ENCODE data around the gene GAL3ST3.

GAL3ST3 gene

GRCh38 chr11:66056501-66056900 lies 7.5 kb upstream of the GAL3ST3 start (continued):
- TF ChIP-seq PATZ1 (CRISPR knock-in tag; IDR thresholded peaks at IDR 0.05; ENCODE audit: borderline replicate concordance): no peak

GRCh38 chr11:66055021-66055420 lies 6.1 kb upstream of the GAL3ST3 start:
- no peak for ATAC-seq

GRCh38 chr11:66052664-66052982 lies 3.7 kb upstream of the GAL3ST3 start:
- ATAC-seq: no peak; the same call in 2 of the 3 replicates
- TF ChIP-seq, protein P1, sequence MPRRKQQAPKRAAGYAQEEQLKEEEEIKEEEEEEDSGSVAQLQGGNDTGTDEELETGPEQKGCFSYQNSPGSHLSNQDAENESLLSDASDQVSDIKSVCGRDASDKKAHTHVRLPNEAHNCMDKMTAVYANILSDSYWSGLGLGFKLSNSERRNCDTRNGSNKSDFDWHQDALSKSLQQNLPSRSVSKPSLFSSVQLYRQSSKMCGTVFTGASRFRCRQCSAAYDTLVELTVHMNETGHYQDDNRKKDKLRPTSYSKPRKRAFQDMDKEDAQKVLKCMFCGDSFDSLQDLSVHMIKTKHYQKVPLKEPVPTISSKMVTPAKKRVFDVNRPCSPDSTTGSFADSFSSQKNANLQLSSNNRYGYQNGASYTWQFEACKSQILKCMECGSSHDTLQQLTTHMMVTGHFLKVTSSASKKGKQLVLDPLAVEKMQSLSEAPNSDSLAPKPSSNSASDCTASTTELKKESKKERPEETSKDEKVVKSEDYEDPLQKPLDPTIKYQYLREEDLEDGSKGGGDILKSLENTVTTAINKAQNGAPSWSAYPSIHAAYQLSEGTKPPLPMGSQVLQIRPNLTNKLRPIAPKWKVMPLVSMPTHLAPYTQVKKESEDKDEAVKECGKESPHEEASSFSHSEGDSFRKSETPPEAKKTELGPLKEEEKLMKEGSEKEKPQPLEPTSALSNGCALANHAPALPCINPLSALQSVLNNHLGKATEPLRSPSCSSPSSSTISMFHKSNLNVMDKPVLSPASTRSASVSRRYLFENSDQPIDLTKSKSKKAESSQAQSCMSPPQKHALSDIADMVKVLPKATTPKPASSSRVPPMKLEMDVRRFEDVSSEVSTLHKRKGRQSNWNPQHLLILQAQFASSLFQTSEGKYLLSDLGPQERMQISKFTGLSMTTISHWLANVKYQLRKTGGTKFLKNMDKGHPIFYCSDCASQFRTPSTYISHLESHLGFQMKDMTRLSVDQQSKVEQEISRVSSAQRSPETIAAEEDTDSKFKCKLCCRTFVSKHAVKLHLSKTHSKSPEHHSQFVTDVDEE (CRISPR knock-in tag; IDR thresholded peaks at IDR 0.05): no peak
- TF ChIP-seq ZNF70 (CRISPR knock-in tag; IDR thresholded peaks at IDR 0.05) (no peak), RARB (CRISPR knock-in tag; IDR thresholded peaks at IDR 0.05) (no peak), OSR1 (CRISPR knock-in tag; IDR thresholded peaks at IDR 0.05) (no peak), ZNF565 (CRISPR knock-in tag; conservative IDR thresholded peaks at IDR 0.05; ENCODE audit: low read depth) (no peak), TOX (CRISPR knock-in tag; IDR thresholded peaks at IDR 0.05; ENCODE audit: borderline replicate concordance) (no peak), PATZ1 (CRISPR knock-in tag; IDR thresholded peaks at IDR 0.05; ENCODE audit: borderline replicate concordance) (no peak), CSRNP3 (CRISPR knock-in tag; IDR thresholded peaks at IDR 0.05) (no peak), ISL1 (CRISPR knock-in tag; IDR thresholded peaks at IDR 0.05) (no peak)
- TF ChIP-seq, protein P2, sequence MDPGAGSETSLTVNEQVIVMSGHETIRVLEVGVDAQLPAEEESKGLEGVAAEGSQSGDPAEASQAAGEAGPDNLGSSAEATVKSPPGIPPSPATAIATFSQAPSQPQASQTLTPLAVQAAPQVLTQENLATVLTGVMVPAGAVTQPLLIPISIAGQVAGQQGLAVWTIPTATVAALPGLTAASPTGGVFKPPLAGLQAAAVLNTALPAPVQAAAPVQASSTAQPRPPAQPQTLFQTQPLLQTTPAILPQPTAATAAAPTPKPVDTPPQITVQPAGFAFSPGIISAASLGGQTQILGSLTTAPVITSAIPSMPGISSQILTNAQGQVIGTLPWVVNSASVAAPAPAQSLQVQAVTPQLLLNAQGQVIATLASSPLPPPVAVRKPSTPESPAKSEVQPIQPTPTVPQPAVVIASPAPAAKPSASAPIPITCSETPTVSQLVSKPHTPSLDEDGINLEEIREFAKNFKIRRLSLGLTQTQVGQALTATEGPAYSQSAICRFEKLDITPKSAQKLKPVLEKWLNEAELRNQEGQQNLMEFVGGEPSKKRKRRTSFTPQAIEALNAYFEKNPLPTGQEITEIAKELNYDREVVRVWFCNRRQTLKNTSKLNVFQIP (CRISPR knock-in tag; IDR thresholded peaks at IDR 0.05; ENCODE audit: borderline replicate concordance, low read depth): no peak

More at GRCh38 chr11:66055021-66055420, 6.1 kb upstream of the GAL3ST3 start:
- no peak for TF ChIP-seq ZNF565 (CRISPR knock-in tag; conservative IDR thresholded peaks at IDR 0.05; ENCODE audit: low read depth)
- no peak for TF ChIP-seq RARB (CRISPR knock-in tag; IDR thresholded peaks at IDR 0.05)
- no peak for TF ChIP-seq ISL1 (CRISPR knock-in tag; IDR thresholded peaks at IDR 0.05)
- TF ChIP-seq CSRNP3 (CRISPR knock-in tag; IDR thresholded peaks at IDR 0.05): no peak
- TF ChIP-seq BACH2 (CRISPR knock-in tag; IDR thresholded peaks at IDR 0.05; ENCODE audit: borderline replicate concordance): no peak
- TF ChIP-seq ZNF70 (CRISPR knock-in tag; IDR thresholded peaks at IDR 0.05): no peak
- no peak for TF ChIP-seq PATZ1 (CRISPR knock-in tag; IDR thresholded peaks at IDR 0.05; ENCODE audit: borderline replicate concordance)
- TF ChIP-seq PPARA (CRISPR knock-in tag; IDR thresholded peaks at IDR 0.05; ENCODE audit: borderline replicate concordance): no peak

All from SK-N-SH treated with all-trans-retinoic acid at 6 μM for 48 hours (cell line).